Ovary (tissue), 9 donors: ENCODE measurements around the gene KRT13. TPM values are rescaled to one million over a fixed set of nuclear protein-coding genes. Genes with fewer than 3 reads are reported as not detected.

ENCODE experiments used
- DNase-seq, 5 donors: peaks; one replicate each; pipeline ENCODE4 v3.0.0-alpha.2; 2019 to 2020
- H3K27ac ChIP-seq, 2 donors: fragments of 200-600 bp; one replicate each; pipeline versions ENCODE4 v1.5.1 to v1.8.0; 2019 to 2022
- H3K27me3 ChIP-seq: fragments of 200-600 bp; one replicate; pipeline ENCODE4 v1.8.0; 2022
- H3K36me3 ChIP-seq: fragments of 200-600 bp; sonication (generic); one replicate; pipeline ENCODE4 v1.5.1; 2019
- H3K4me1 ChIP-seq: one replicate; pipeline ENCODE4 v1.8.1; 2013; ENCODE audit warnings: mild to moderate bottlenecking, moderate library complexity; ENCODE audit not compliant: insufficient read depth
- H3K4me3 ChIP-seq: fragments of 200-600 bp; sonication (generic); one replicate; pipeline ENCODE4 v1.5.1; 2017
- H3K9me3 ChIP-seq, 2 donors: fragments of 200-600 bp in 1 of 2; sonication (generic) in 1 of 2; one replicate each; pipeline versions ENCODE4 v1.5.1 to v1.8.1; 2013 to 2019; ENCODE audit warnings: mild to moderate bottlenecking in 1 of 2, moderate library complexity in 1 of 2
- EP300 ChIP-seq: sonication (generic); formaldehyde crosslinking; IDR thresholded peaks from one replicate; pipeline ENCODE4 v1.6.1; 2017; ENCODE audit warnings: antibody characterized with exemption
- POLR2A ChIP-seq: fragments of 450-650 bp; IDR thresholded peaks from one replicate; pipeline ENCODE4 v1.6.1; 2017; ENCODE audit warnings: antibody characterized with exemption, mild to moderate bottlenecking, moderate library complexity
- WGBS, 3 donors: extraction: QIAGEN DNeasy Blood & Tissue Kit in 1 of 3; methylation state at CpG; one replicate each; pipeline versions ENCODE4 v1.1.5 to v1.1.7; 2013 to 2017; 5-methylcytosine and 5-hydroxymethylcytosine counted together
- intact Hi-C, 4 donors: fragments of 100-400 bp; cut with DNase I; formaldehyde crosslinking; loops; one replicate each; pipeline versions ENCODE4 v1.11.0 to v1.15.1; 2022 to 2023
- microRNA-seq, 3 donors: library from miRNA; unstranded; fragments of <30 nt; microRNA quantifications; one replicate each; pipeline versions ENCODE4 to v1.2.0, GENCODE V29; 2019 to 2020
- polyA plus RNA-seq, 2 donors: library from polyadenylated mRNA; stranded (reverse); fragments of 200-250 nt in 1 of 2; fragments of 350-450 nt in 1 of 2; fragmentation: Illumina TruSeq in 1 of 2; extraction: RNeasy Lipid Tissue Mini Kit (QIAGEN cat#74804) in 1 of 2; gene quantifications; one replicate each; pipeline ENCODE4 v1.2.3, GENCODE V29; 2013 to 2014
- small RNA-seq: library from RNA; depleted of rRNA; stranded (forward); fragments of <200 nt; gene quantifications from one replicate; pipeline ENCODE3, GENCODE V24; 2016
- total RNA-seq, 7 donors: library from RNA; depleted of rRNA in 2 of 7; stranded (reverse); fragments of >200 nt in 2 of 7; fragmentation: NEBNext Ultra II Directional in 3 of 7; extraction: Animal tissue kit (Norgen Biotek cat#: 25700) in 3 of 7; gene quantifications; one replicate each; pipeline versions ENCODE4 v1.1.0 to v1.2.4, GENCODE V29; 2016 to 2023
- TF ChIP-seq, protein P1 (sequence below), 3 donors: fragments of 450-650 bp in 2 of 3; fragments of 200-600 bp in 1 of 3; IDR thresholded peaks; one replicate each; pipeline versions ENCODE4 v1.5.1 to v1.8.0; 2016 to 2022; ENCODE audit warnings: antibody characterized with exemption in 3 of 3, mild to moderate bottlenecking in 1 of 3
- donor health status: DM: no; HTN: no; CAD: no; lungs with moderate emphysema.
- donor health status: DM: no; HTN: no; CAD: no.
- donor health status: Bipolar disorder and iron deficiency.
- donor health status: DM: yes; HTN: yes; CAD: no.
- donor health status: DM: no; HTN: no; CAD: no.
- donor health status: DM: yes; HTN: yes; CAD: no.

KRT13 gene
- total and polyA plus RNA-seq, 9 donors, result 0.16 to 3.7 (median 1.1) TPM; not detected in 2

DNA sequence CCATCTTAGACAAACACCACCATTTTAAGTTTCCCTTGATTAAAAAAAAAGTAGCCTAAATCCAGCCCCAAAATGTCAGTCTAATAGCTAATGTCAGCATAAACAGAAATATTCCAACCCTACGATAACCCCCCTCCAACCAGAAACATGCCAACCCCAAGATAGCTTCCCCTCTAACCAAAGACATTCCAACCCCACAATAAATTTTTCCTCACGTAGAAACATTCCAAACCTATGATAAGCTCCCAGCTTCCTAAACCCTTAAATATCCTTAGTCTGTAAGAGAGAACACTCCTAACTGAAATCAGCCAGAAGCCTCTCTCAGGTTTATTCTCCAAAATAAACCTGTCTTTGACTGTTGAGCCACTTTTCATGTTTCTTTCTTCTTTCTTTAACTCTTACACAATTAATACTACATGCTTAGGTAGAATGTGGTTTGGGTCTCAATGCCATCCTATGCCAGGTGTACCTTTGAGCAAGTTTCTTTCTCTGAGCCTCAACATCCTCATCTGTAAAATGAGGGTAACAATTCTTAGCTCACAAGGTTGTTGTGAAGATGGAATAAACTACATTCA is 54.2 kb downstream of the KRT13 start:
- peaks cover 2% of the 10 kb centered on the region for H3K4me1 ChIP-seq
- intact Hi-C loops, result no loop called here
- no peaks in the 10 kb centered on the region for H3K27me3 ChIP-seq
- TF ChIP-seq, protein P1, sequence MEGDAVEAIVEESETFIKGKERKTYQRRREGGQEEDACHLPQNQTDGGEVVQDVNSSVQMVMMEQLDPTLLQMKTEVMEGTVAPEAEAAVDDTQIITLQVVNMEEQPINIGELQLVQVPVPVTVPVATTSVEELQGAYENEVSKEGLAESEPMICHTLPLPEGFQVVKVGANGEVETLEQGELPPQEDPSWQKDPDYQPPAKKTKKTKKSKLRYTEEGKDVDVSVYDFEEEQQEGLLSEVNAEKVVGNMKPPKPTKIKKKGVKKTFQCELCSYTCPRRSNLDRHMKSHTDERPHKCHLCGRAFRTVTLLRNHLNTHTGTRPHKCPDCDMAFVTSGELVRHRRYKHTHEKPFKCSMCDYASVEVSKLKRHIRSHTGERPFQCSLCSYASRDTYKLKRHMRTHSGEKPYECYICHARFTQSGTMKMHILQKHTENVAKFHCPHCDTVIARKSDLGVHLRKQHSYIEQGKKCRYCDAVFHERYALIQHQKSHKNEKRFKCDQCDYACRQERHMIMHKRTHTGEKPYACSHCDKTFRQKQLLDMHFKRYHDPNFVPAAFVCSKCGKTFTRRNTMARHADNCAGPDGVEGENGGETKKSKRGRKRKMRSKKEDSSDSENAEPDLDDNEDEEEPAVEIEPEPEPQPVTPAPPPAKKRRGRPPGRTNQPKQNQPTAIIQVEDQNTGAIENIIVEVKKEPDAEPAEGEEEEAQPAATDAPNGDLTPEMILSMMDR (IDR thresholded peaks at IDR 0.05), result no peak
- no peak for TF ChIP-seq POLR2A
- TF ChIP-seq EP300, result no peak
- no peak for DNase-seq
- 14 to 24% (median 22%) methylated on average over 2 of the region's 2 CpGs for WGBS, 3 donors
- H3K36me3 ChIP-seq, result no peaks in the 10 kb centered on the region
- no peak overlapping the region for H3K4me3 ChIP-seq
- H3K9me3 ChIP-seq, result no peaks in the 10 kb centered on the region
- no peak overlapping the region for H3K27ac ChIP-seq

Small RNA genes within 50 kb of the gene (microRNA-seq; reads per million reads assigned to microRNA genes)
- 0 reads per million in 3 donors for gene MIR6510

Small RNA genes within 50 kb of the gene (small RNA-seq; reads per million reads assigned to genes)
- not detected for gene RNU2-32P

Other genes with a start within 250 kb of the KRT13 start
- not detected for gene KRTAP9-6, start 240.2 kb downstream of the KRT13 start, total RNA-seq
- gene KRTAP9-6, start 240.2 kb downstream of the KRT13 start, polyA plus RNA-seq, result not detected
- not detected for gene KRTAP9-7, start 229.9 kb downstream of the KRT13 start, total RNA-seq
- gene KRTAP9-7, start 229.9 kb downstream of the KRT13 start, polyA plus RNA-seq, result not detected
- not detected for gene KRTAP29-1, start 202.8 kb downstream of the KRT13 start, total RNA-seq
- not detected for gene KRTAP29-1, start 202.8 kb downstream of the KRT13 start, polyA plus RNA-seq
- gene KRTAP16-1, start 196.3 kb downstream of the KRT13 start, total RNA-seq, result not detected
- not detected for gene KRTAP16-1, start 196.3 kb downstream of the KRT13 start, polyA plus RNA-seq
- not detected for gene KRTAP17-1, start 189.9 kb downstream of the KRT13 start, total RNA-seq
- gene KRTAP17-1, start 189.9 kb downstream of the KRT13 start, polyA plus RNA-seq, result not detected
- not detected for gene KRT33A, start 154.8 kb downstream of the KRT13 start, total RNA-seq
- not detected for gene KRT33A, start 154.8 kb downstream of the KRT13 start, polyA plus RNA-seq
- gene KRT33B, start 135.8 kb downstream of the KRT13 start, total RNA-seq, result not detected
- gene KRT33B, start 135.8 kb downstream of the KRT13 start, polyA plus RNA-seq, result not detected
- not detected for gene KRT34, start 123.3 kb downstream of the KRT13 start, total RNA-seq
- gene KRT34, start 123.3 kb downstream of the KRT13 start, polyA plus RNA-seq, result not detected
- gene KRT31, start 108.0 kb downstream of the KRT13 start, total RNA-seq, result not detected
- gene KRT31, start 108.0 kb downstream of the KRT13 start, polyA plus RNA-seq, result not detected
- gene KRT37, start 81.0 kb downstream of the KRT13 start, total RNA-seq, result not detected
- gene KRT37, start 81.0 kb downstream of the KRT13 start, polyA plus RNA-seq, result not detected
- gene KRT38, start 64.6 kb downstream of the KRT13 start, total RNA-seq, result not detected
- not detected for gene KRT38, start 64.6 kb downstream of the KRT13 start, polyA plus RNA-seq
- gene KRT32, start 38.2 kb downstream of the KRT13 start, total RNA-seq, result under 1 TPM in 2 of 7 donors, not detected in 5; 0.18 to 0.20 TPM
- gene KRT32, start 38.2 kb downstream of the KRT13 start, polyA plus RNA-seq, result under 1 TPM in 1 of 2 donors, not detected in 1; 0.33 TPM
- not detected for gene KRT35, start 24.5 kb downstream of the KRT13 start, total RNA-seq
- gene KRT35, start 24.5 kb downstream of the KRT13 start, polyA plus RNA-seq, result not detected
- gene KRT36, start 15.7 kb downstream of the KRT13 start, total RNA-seq, result not detected
- under 1 TPM in 1 of 2 donors, not detected in 1; 0.50 TPM for gene KRT36, start 15.7 kb downstream of the KRT13 start, polyA plus RNA-seq
- gene KRT15, start 13.3 kb upstream of the KRT13 start, total RNA-seq, result 1 to 10 TPM in 1 of 7 donors, under 1 TPM in 5, not detected in 1; 0.17 to 9.4 (median 0.46) TPM
- gene KRT15, start 13.3 kb upstream of the KRT13 start, polyA plus RNA-seq, result under 1 TPM; 0.11 to 0.22 TPM
- gene KRT19, start 22.7 kb upstream of the KRT13 start, total RNA-seq, result 100 to 1,000 TPM in 4 of 7 donors, 10 to 100 TPM in 3; 68.5 to 653 (median 144) TPM
- gene KRT19, start 22.7 kb upstream of the KRT13 start, polyA plus RNA-seq, result 100 to 1,000 TPM in 1 of 2 donors, 10 to 100 TPM in 1; 13.3 to 110 TPM
- gene KRT9, start 66.4 kb upstream of the KRT13 start, total RNA-seq, result not detected
- gene KRT9, start 66.4 kb upstream of the KRT13 start, polyA plus RNA-seq, result not detected
- gene KRT14, start 81.3 kb upstream of the KRT13 start, total RNA-seq, result 1 to 10 TPM in 1 of 7 donors, under 1 TPM in 2, not detected in 4; 0.38 to 1.1 (median 0.75) TPM
- gene KRT14, start 81.3 kb upstream of the KRT13 start, polyA plus RNA-seq, result not detected
- gene KRT16, start 107.2 kb upstream of the KRT13 start, total RNA-seq, result 1 to 10 TPM in 1 of 7 donors, not detected in 6; 1.0 TPM
- gene KRT16, start 107.2 kb upstream of the KRT13 start, polyA plus RNA-seq, result not detected
- gene KRT17, start 119.0 kb upstream of the KRT13 start, total RNA-seq, result 10 to 100 TPM in 2 of 7 donors, 1 to 10 TPM in 1, under 1 TPM in 2, not detected in 2; 0.42 to 17.8 (median 2.7) TPM
- under 1 TPM in 1 of 2 donors, not detected in 1; 0.29 TPM for gene KRT17, start 119.0 kb upstream of the KRT13 start, polyA plus RNA-seq
- gene EIF1, start 183.3 kb upstream of the KRT13 start, total RNA-seq, result 1,000 to 10,000 TPM in 1 of 7 donors, 100 to 1,000 TPM in 6; 270 to 1,292 (median 813) TPM
- gene EIF1, start 183.3 kb upstream of the KRT13 start, polyA plus RNA-seq, result 1,000 to 10,000 TPM in 1 of 2 donors, 100 to 1,000 TPM in 1; 641 to 1,340 TPM
- gene GAST, start 206.7 kb upstream of the KRT13 start, total RNA-seq, result not detected
- not detected for gene GAST, start 206.7 kb upstream of the KRT13 start, polyA plus RNA-seq
- 1 to 10 TPM in 2 of 7 donors, under 1 TPM in 5; 0.12 to 1.5 (median 0.56) TPM for gene HAP1, start 229.0 kb upstream of the KRT13 start, total RNA-seq
- gene HAP1, start 229.0 kb upstream of the KRT13 start, polyA plus RNA-seq, result under 1 TPM; 0.17 to 0.85 TPM